Mesenchymal stem cell (in vitro differentiated cells and primary cell): ENCODE measurements around the gene PHKG1.
"Not testable (repeated sequence)": the region's sequence is repeated elsewhere in the genome, so short reads cannot be mapped to it uniquely, and the experiment has no call there.

Experiments used
- DNase-seq: peaks from one replicate; pipeline ENCODE4 v3.0.0-alpha.2; 2013
- H2AFZ ChIP-seq: one replicate; pipeline ENCODE4 v1.6.1; 2013; ENCODE audit warnings: low read depth, mild to moderate bottlenecking, control low read depth, inconsistent platforms, low read length, moderate library complexity
- H2AK5ac ChIP-seq: 2 replicates; pipeline ENCODE4 v1.6.1; 2013; ENCODE audit warnings: low read length, moderate library complexity, mild to moderate bottlenecking, inconsistent platforms; ENCODE audit not compliant: severe bottlenecking
- H2BK120ac ChIP-seq: one replicate; pipeline ENCODE4 v1.6.1; 2013; ENCODE audit warnings: low read depth, mild to moderate bottlenecking, inconsistent platforms, low read length, moderate library complexity
- H2BK12ac ChIP-seq, 2 experiments: one replicate each; pipeline ENCODE4 v1.6.1; 2013; ENCODE audit warnings: inconsistent platforms in 2 of 2, low read length in 2 of 2, mild to moderate bottlenecking in 2 of 2, moderate library complexity in 2 of 2, control low read depth in 1 of 2
- H2BK15ac ChIP-seq: one replicate; pipeline ENCODE4 v1.6.1; 2013; ENCODE audit warnings: mild to moderate bottlenecking, low read depth, inconsistent platforms; ENCODE audit not compliant: poor library complexity, severe bottlenecking
- H2BK5ac ChIP-seq: 2 replicates; pipeline ENCODE4 v1.6.1; 2013; ENCODE audit warnings: low read depth, mild to moderate bottlenecking, low read length, control low read depth, inconsistent platforms; ENCODE audit not compliant: poor library complexity, severe bottlenecking
- H3K14ac ChIP-seq, 2 experiments: one replicate each; pipeline ENCODE4 v1.6.1; 2013; ENCODE audit warnings: inconsistent platforms in 2 of 2, low read length in 2 of 2, control low read depth in 1 of 2, mild to moderate bottlenecking in 1 of 2, moderate library complexity in 1 of 2
- H3K18ac ChIP-seq, 2 experiments: one replicate each; pipeline ENCODE4 v1.6.1; 2013; ENCODE audit warnings: inconsistent platforms in 2 of 2, low read length in 2 of 2, control low read depth in 1 of 2, low read depth in 1 of 2, mild to moderate bottlenecking in 1 of 2
- H3K23ac ChIP-seq, 2 experiments: one replicate each; pipeline ENCODE4 v1.6.1; 2013; ENCODE audit warnings: inconsistent platforms in 2 of 2, low read length in 2 of 2, mild to moderate bottlenecking in 2 of 2, moderate library complexity in 2 of 2, control low read depth in 1 of 2
- H3K27ac ChIP-seq: 2 replicates; pipeline ENCODE4 v1.5.1; 2013; ENCODE audit warnings: mild to moderate bottlenecking, moderate library complexity, low read length, control low read depth, inconsistent platforms; ENCODE audit not compliant: poor library complexity, severe bottlenecking
- H3K27me3 ChIP-seq, 2 experiments: 2 replicates each; pipeline versions ENCODE4 v1.6.1 to v1.7.0; 2013; ENCODE audit warnings: low read length in 2 of 2, mild to moderate bottlenecking in 2 of 2, moderate library complexity in 2 of 2, control low read depth in 1 of 2, inconsistent platforms in 1 of 2; ENCODE audit not compliant: control insufficient read depth in 1 of 2, insufficient read depth in 1 of 2
- H3K36me3 ChIP-seq, 2 experiments: 2 replicates each; pipeline versions ENCODE4 v1.6.1 to v1.7.0; 2013; ENCODE audit warnings: low read length in 2 of 2, control low read depth in 1 of 2, inconsistent platforms in 1 of 2, low read depth in 1 of 2, mild to moderate bottlenecking in 1 of 2; ENCODE audit not compliant: insufficient read depth in 2 of 2, control insufficient read depth in 1 of 2
- H3K4ac ChIP-seq, 2 experiments: one replicate each; pipeline ENCODE4 v1.6.1; 2013; ENCODE audit warnings: inconsistent platforms in 2 of 2, low read length in 2 of 2, mild to moderate bottlenecking in 2 of 2, moderate library complexity in 2 of 2, control low read depth in 1 of 2, low read depth in 1 of 2
- H3K4me1 ChIP-seq: 2 replicates; pipeline ENCODE4 v1.6.1; 2013; ENCODE audit warnings: low read depth, low read length, control low read depth; ENCODE audit not compliant: control insufficient read depth, insufficient read depth
- H3K4me2 ChIP-seq: 2 replicates; pipeline ENCODE4 v1.6.1; 2013; ENCODE audit warnings: low read length, mild to moderate bottlenecking, inconsistent platforms; ENCODE audit not compliant: poor library complexity, severe bottlenecking
- H3K4me3 ChIP-seq, 2 experiments: 2 replicates each; pipeline versions ENCODE4 v1.5.1 to v1.7.0; 2013; ENCODE audit warnings: low read length in 2 of 2, mild to moderate bottlenecking in 2 of 2, control low read depth in 1 of 2, low read depth in 1 of 2; ENCODE audit not compliant: insufficient read depth in 1 of 2
- H3K79me1 ChIP-seq: replicated peaks from 2 replicates; pipeline ENCODE4 v1.6.1; 2013; ENCODE audit warnings: mild to moderate bottlenecking, control low read depth, low read length, inconsistent platforms; ENCODE audit not compliant: poor library complexity, severe bottlenecking
- H3K9ac ChIP-seq: 2 replicates; pipeline ENCODE4 v1.7.0; 2013; ENCODE audit warnings: mild to moderate bottlenecking, low read length, moderate library complexity
- H3K9me3 ChIP-seq: 2 replicates; pipeline ENCODE4 v1.7.0; 2013; ENCODE audit warnings: mild to moderate bottlenecking, low read length; ENCODE audit not compliant: control insufficient read depth
- H4K8ac ChIP-seq: one replicate; pipeline ENCODE4 v1.6.1; 2013; ENCODE audit warnings: inconsistent platforms, mild to moderate bottlenecking, low read length, moderate library complexity
- H4K91ac ChIP-seq: one replicate; pipeline ENCODE4 v1.6.1; 2013; ENCODE audit warnings: mild to moderate bottlenecking, low read length, inconsistent platforms
- WGBS: methylation state at CpG from one replicate; pipeline ENCODE4 v1.1.7; 2013; ENCODE audit warnings: mixed read lengths; 5-methylcytosine and 5-hydroxymethylcytosine counted together

PHKG1 gene

GRCh38 chr7:56048763-56049162 lies 44.0 kb downstream of the PHKG1 start:
- H3K9me3 ChIP-seq, H3K27me3 ChIP-seq, H3K23ac ChIP-seq, H3K4me3 ChIP-seq, H2AFZ ChIP-seq, H3K9ac ChIP-seq, H2BK12ac ChIP-seq, H2BK5ac ChIP-seq, H2AK5ac ChIP-seq, H2BK120ac ChIP-seq, H4K8ac ChIP-seq, H4K91ac ChIP-seq, H3K79me1 ChIP-seq, H2BK15ac ChIP-seq, H3K4me2 ChIP-seq, H3K14ac ChIP-seq, DNase-seq: not testable (repeated sequence)
- Histone ChIP-seq H3K4me1 (peaks cover 23% of the 10 kb centered on the region), H3K36me3 (peaks cover 4 to 11% of the 10 kb centered on the region in 2 experiments), H3K27ac (peak overlapping the region; percentile 90), H3K18ac (peak overlapping the region in 1 of 2 experiments; percentile 74), H3K4ac (peak overlapping the region in 1 of 2 experiments; percentile 67)
- 86% methylated on average over 7 of the region's 8 CpGs for WGBS

DNA sequence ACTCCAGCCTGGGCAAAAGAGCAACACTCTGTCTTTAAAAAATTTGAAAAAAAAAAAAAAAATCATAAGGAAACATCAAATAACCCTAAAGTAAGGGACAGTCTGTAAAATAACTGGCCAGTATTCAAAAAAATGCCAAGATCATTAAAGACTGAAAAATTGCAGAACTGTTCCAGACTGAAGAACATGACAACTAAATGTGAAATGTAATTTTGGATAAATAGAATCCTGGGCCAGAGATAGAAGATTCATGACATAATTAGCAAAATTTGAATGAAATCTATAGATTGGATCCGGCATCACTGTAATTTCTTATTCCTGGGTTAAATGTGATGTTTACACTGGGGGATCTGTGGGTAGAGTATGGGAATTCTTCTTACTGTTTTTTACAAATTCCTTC lies 44.5 kb downstream of the PHKG1 start:
- H3K4me2 ChIP-seq = no peak overlapping the region
- no peaks in the 10 kb centered on the region for H3K27me3 ChIP-seq
- H4K8ac ChIP-seq = no peak overlapping the region
- peaks cover under 1 to 6% of the 10 kb centered on the region in 2 experiments for H3K36me3 ChIP-seq
- H2AFZ ChIP-seq = no peak overlapping the region
- no peak overlapping the region for H2BK120ac ChIP-seq
- 100% methylated on average over 1 of the region's 1 CpG for WGBS
- H3K4me3 ChIP-seq = no peak overlapping the region
- peaks cover 20% of the 10 kb centered on the region for H3K4me1 ChIP-seq
- H2AK5ac ChIP-seq = no peak overlapping the region
- H3K14ac ChIP-seq = no peak overlapping the region
- H2BK12ac ChIP-seq = no peak overlapping the region
- peak overlapping the region; percentile 90 for H3K27ac ChIP-seq
- no peak overlapping the region for H3K18ac ChIP-seq
- H3K9me3 ChIP-seq = no peaks in the 10 kb centered on the region
- H4K91ac ChIP-seq = no peak overlapping the region
- H3K79me1 ChIP-seq = peaks cover 4% of the 10 kb centered on the region
- no peak overlapping the region for H2BK5ac ChIP-seq
- H3K4ac ChIP-seq = no peak overlapping the region
- no peak overlapping the region for H2BK15ac ChIP-seq
- H3K9ac ChIP-seq = no peak overlapping the region
- H3K23ac ChIP-seq = no peak overlapping the region
- no peak for DNase-seq

DNA sequence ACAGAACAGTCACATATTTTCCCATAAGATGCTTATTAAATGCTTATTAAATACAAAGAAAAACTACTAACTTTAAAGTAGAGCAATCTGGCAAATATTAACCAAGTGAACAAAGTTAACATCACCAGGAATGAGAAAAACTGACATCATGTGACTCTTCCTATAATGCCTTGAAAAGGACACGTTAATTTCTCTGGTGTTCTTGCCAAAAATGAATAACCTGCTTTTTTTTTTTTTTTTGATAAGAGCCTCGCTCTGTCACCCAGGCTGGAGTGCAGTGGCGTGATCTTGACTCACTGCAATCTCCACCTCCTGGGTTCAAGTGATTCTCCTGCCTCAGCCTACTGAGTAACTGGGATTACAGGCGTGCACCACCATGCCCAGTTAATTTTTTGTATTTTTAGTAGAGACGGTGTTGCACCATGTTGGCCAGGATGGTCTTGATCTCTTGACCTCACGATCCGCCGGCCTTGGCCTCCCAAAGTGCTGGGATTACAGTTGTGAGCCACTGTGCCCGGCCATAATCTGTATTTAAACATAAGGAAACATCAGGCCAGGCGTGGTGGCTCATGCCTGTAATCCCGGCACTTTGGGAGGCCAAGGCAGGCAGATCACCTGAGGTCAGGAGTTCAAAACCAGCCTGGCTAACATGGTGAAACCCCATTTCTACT lies 45.2 kb downstream of the PHKG1 start:
- not testable (repeated sequence) for H2BK15ac ChIP-seq, H3K23ac ChIP-seq, H3K36me3 ChIP-seq, DNase-seq, H3K4me2 ChIP-seq, H3K14ac ChIP-seq, H3K27me3 ChIP-seq, H3K9me3 ChIP-seq, H2BK120ac ChIP-seq, H3K4me3 ChIP-seq, H2AFZ ChIP-seq, H3K79me1 ChIP-seq, H4K8ac ChIP-seq, H2AK5ac ChIP-seq
- Histone ChIP-seq H2BK12ac (peak overlapping the region in 1 of 2 experiments; percentile 72), H3K27ac (peak overlapping the region; percentile 90), H3K4ac (peak overlapping the region in 1 of 2 experiments; percentile 49), H3K18ac (peak overlapping the region in 1 of 2 experiments; percentile 34), H2BK5ac (peak overlapping the region; percentile 92), H4K91ac (peak overlapping the region; percentile 43), H3K4me1 (peaks cover 16% of the 10 kb centered on the region), H3K9ac (peak overlapping the region; percentile 9)
- WGBS = 90% methylated on average over 11 of the region's 11 CpGs

DNA sequence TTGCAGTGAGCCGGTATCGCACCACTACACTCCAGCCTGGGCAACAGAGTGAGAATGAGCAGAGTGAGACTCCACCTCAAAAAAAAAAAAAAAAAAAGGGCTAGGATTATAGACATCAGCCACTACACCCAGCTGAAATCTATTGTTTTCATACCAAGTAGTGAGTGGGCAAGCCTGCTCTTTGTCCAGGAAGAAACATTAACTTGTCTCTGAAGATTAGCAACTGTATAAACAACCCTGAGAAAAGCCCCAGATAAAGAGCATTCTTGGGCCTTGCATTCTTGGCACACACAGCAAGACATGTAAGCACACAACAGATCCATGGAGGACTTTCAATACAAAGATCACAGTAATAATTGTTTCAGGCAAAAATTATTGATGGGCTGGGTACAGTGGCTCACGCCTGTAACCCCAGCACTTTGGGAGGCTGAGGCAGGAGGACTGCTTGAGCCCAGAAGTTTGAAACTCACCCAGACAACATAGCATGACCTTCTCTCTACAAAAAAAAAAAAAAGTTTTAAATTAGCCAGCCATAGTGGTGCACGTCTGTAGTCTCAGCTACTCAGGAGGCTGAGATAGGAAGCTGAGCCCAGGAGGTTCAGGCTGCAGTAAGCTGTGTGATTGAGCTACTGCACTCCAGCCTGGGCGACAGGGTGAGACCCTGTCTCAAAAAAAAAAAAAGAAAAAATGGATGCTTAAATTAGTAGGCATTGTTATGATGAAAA lies 45.9 kb downstream of the PHKG1 start:
- H3K9ac ChIP-seq = peak overlapping the region; percentile 9
- H3K9me3 ChIP-seq = no peaks in the 10 kb centered on the region
- H2AK5ac ChIP-seq = peak overlapping the region; percentile 2
- H2BK12ac ChIP-seq = peak overlapping the region in 1 of 2 experiments; percentile 54
- H3K4ac ChIP-seq = peak overlapping the region; percentile 75 to 91
- peaks cover 0 to 4% of the 10 kb centered on the region in 2 experiments for H3K36me3 ChIP-seq
- no peak overlapping the region for H3K14ac ChIP-seq
- peak overlapping the region; percentile 12 for H4K8ac ChIP-seq
- H2BK120ac ChIP-seq = no peak overlapping the region
- no peaks in the 10 kb centered on the region for H3K27me3 ChIP-seq
- peak overlapping the region; percentile 62 to 83 for H3K18ac ChIP-seq
- no peak overlapping the region for H2AFZ ChIP-seq
- H2BK5ac ChIP-seq = peak overlapping the region; percentile 92
- peak overlapping the region; percentile 90 for H3K27ac ChIP-seq
- 7% methylated on average over 1 of the region's 5 CpGs for WGBS
- no peak overlapping the region for H3K23ac ChIP-seq
- no peak overlapping the region for H3K4me3 ChIP-seq
- DNase-seq = peak; percentile 94
- peaks cover 8% of the 10 kb centered on the region for H3K79me1 ChIP-seq
- H3K4me1 ChIP-seq = peaks cover 16% of the 10 kb centered on the region
- no peak overlapping the region for H3K4me2 ChIP-seq
- no peak overlapping the region for H2BK15ac ChIP-seq
- peak overlapping the region; percentile 90 for H4K91ac ChIP-seq
